ENCODE data around the gene CKAP2L.

Gene CKAP2L

DNA sequence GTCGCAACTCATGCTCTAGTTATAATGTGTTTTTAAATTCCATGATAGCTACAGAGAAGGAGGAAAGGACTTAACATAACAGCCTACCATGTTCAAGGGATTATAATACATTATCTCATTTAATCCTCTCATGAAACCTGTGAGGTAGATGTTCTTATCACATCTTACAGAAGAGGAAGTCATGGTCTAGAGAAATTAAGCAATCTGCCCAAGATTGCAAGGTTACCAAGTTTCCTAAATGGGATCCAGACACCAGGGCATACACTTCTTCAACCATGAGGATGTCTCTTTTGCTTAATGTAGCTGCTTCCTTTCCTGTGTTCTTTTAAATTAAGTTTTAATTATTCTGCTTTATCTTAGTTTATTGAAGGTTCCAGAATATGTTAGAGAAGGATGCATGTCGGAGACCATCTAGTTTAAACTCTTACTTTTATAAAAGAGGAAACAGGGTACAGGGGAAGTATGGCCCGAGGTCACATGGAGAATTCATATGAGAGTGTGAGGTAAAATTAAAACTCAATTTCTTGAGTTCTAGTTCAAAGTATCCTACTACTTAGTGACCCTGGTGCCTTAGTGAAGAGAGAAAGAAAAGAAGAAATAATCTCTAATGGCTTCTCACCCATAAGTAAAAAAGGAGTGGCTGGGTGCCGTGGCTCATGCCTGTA, 23.5 kb upstream of the CKAP2L start:
- Histone ChIP-seq H3K9me3 (ENCODE audit: severe bottlenecking) (no peaks in the 10 kb centered on the region), H3K27ac (ENCODE audit: poor library complexity, severe bottlenecking) (peak overlapping the region; percentile 87), H3K4me1 (ENCODE audit: insufficient read depth, poor library complexity, severe bottlenecking) (peaks cover 42% of the 10 kb centered on the region), H3K4me3 (ENCODE audit: severe bottlenecking) (no peak overlapping the region), H3K27me3 (ENCODE audit: insufficient read depth, poor library complexity, severe bottlenecking) (no peaks in the 10 kb centered on the region), H3K36me3 (ENCODE audit: low read depth) (peaks cover 13% of the 10 kb centered on the region)
- ATAC-seq (ENCODE audit: low read depth) (no peak), DNase-seq (ENCODE audit: low spot score) (no peak)
- TF ChIP-seq, protein P1, sequence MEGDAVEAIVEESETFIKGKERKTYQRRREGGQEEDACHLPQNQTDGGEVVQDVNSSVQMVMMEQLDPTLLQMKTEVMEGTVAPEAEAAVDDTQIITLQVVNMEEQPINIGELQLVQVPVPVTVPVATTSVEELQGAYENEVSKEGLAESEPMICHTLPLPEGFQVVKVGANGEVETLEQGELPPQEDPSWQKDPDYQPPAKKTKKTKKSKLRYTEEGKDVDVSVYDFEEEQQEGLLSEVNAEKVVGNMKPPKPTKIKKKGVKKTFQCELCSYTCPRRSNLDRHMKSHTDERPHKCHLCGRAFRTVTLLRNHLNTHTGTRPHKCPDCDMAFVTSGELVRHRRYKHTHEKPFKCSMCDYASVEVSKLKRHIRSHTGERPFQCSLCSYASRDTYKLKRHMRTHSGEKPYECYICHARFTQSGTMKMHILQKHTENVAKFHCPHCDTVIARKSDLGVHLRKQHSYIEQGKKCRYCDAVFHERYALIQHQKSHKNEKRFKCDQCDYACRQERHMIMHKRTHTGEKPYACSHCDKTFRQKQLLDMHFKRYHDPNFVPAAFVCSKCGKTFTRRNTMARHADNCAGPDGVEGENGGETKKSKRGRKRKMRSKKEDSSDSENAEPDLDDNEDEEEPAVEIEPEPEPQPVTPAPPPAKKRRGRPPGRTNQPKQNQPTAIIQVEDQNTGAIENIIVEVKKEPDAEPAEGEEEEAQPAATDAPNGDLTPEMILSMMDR (IDR thresholded peaks at IDR 0.05; ENCODE audit: poor library complexity, severe bottlenecking): no peak

DNA sequence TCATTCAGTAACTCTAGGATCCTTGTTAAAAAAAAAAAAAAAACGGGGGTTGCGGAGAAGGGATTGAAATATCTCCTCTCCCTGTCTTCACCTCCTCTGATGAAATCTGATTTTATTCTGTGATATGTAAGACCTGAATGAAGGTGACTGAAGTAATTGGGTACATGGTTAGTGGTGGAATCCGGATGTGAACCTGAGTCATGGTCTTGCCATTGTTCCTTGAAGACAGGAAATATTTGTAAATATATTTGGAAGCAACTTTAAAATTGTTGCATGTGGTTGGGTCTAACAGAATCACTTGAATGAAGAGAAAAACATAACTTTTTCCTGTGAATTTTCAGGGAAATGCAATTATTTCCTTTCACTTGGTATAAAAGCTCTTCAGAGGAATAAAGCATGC, 22.9 kb upstream of the CKAP2L start:
- H3K4me3 ChIP-seq (ENCODE audit: severe bottlenecking): no peak overlapping the region
- no peaks in the 10 kb centered on the region for H3K27me3 ChIP-seq (ENCODE audit: insufficient read depth, poor library complexity, severe bottlenecking)
- H3K27ac ChIP-seq (ENCODE audit: poor library complexity, severe bottlenecking): peak overlapping the region; percentile 87
- H3K4me1 ChIP-seq (ENCODE audit: insufficient read depth, poor library complexity, severe bottlenecking): peaks cover 40% of the 10 kb centered on the region
- H3K9me3 ChIP-seq (ENCODE audit: severe bottlenecking): no peaks in the 10 kb centered on the region
- ATAC-seq (ENCODE audit: low read depth) (peak; percentile 69), DNase-seq (ENCODE audit: low spot score) (no peak)
- peaks cover 19% of the 10 kb centered on the region for H3K36me3 ChIP-seq (ENCODE audit: low read depth)
- TF ChIP-seq, protein P1 (IDR thresholded peaks at IDR 0.05; ENCODE audit: poor library complexity, severe bottlenecking): no peak

DNA sequence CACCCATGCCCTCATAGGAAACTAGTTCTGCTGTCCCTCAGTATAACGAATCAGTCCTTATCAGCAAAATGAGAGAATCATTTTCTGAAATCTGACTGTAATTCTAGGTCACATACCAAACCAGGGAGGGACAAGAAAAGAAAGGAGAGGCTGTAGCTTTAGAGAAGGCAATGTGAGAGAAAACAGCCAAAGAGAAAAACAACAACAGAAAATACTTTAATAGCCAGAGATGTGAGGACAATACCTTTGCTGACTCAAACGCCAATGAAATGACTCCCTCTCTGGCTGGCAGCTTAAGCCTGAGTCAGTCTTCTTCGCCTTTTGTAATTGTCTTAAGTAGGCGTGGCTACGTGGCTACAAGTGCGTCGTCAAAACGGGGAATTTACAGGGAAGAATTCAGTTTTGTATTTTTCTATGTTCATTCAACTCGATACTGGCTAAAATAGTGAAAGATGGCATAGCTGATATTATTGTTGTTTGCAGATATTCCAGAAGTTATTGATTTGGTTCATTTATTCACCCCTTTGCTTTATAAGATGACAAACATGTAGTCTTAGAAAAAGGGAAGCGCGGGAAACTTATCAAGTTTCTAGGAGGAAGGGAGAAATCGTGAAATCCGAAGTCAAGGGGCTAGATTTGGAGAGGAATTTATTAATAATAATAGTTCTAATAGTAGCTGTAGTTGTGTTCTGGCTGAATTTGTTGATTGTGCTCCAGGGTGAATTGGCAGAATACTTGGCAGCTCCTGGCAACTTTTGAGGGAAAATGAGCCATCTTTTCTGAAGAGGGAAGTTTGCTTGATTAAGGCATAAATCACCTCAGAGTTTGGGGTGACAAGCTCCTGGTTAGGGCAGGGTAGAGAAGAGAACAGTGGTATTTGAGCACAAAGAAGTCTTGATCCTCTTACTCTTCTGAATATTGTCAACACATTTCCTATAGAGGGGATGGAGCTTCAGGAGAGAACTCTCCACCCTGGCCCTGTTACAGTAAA, 20.1 kb upstream of the CKAP2L start, which contains the start of gene IL1A:
Gene IL1A, minus strand, starts transcription at position 295 of the 991 bp plus-strand sequence. CDS start 723 bp downstream, outside the sequence.
- Histone ChIP-seq H3K36me3 (ENCODE audit: low read depth) (peaks cover 47% of the 10 kb centered on the region), H3K4me1 (ENCODE audit: insufficient read depth, poor library complexity, severe bottlenecking) (peaks cover 59% of the 10 kb centered on the region), H3K4me3 (ENCODE audit: severe bottlenecking) (peak within 1 kb of the TSS; percentile 45), H3K9me3 (ENCODE audit: severe bottlenecking) (no peaks in the 10 kb centered on the region), H3K27me3 (ENCODE audit: insufficient read depth, poor library complexity, severe bottlenecking) (no peaks in the 10 kb centered on the region), H3K27ac (ENCODE audit: poor library complexity, severe bottlenecking) (peak within 1 kb of the TSS; percentile 87)
- TF ChIP-seq, protein P1 (IDR thresholded peaks at IDR 0.05; ENCODE audit: poor library complexity, severe bottlenecking): no peak
- peak; percentile 82 for ATAC-seq (ENCODE audit: low read depth)
- no peak for DNase-seq (ENCODE audit: low spot score)

DNA sequence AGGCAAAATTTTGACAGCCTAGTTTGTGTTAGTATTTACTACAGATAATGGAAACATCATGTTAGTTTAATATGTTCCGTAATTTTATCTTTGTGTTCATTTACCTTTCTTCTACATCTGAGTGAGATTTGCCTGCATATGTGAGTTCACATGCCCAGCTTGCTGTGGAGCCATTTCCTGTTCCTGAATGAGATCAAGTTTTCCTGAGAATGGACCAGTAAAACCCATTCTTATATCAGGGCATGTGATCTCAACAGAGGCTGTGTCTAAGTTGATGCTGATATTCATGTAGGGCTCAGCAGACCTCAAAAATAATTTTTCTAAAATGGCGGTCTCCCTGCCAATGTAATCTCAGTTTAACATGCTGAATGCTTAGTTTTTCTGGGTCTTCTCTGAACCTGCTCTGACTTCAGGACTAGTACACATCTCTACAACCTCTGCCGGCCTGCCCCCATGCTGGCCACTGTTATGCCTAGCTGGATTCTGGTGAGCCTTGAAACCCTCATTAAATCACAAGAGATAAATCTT, 18.8 kb upstream of the CKAP2L start:
- H3K4me1 ChIP-seq (ENCODE audit: insufficient read depth, poor library complexity, severe bottlenecking): peaks cover 59% of the 10 kb centered on the region
- H3K27ac ChIP-seq (ENCODE audit: poor library complexity, severe bottlenecking): peak overlapping the region; percentile 87
- no peak for DNase-seq (ENCODE audit: low spot score)
- TF ChIP-seq, protein P1 (IDR thresholded peaks at IDR 0.05; ENCODE audit: poor library complexity, severe bottlenecking): no peak
- no peaks in the 10 kb centered on the region for H3K27me3 ChIP-seq (ENCODE audit: insufficient read depth, poor library complexity, severe bottlenecking)
- peak overlapping the region; percentile 45 for H3K4me3 ChIP-seq (ENCODE audit: severe bottlenecking)
- no peak for ATAC-seq (ENCODE audit: low read depth)
- peaks cover 59% of the 10 kb centered on the region for H3K36me3 ChIP-seq (ENCODE audit: low read depth)
- no peaks in the 10 kb centered on the region for H3K9me3 ChIP-seq (ENCODE audit: severe bottlenecking)
